NB4 (cell line): ENCODE data around the gene SYT2.

Source experiments
- CTCF ChIP-seq: IDR thresholded peaks from one replicate; pipeline ENCODE4 v1.5.1; 2012; ENCODE audit warnings: low read depth, low read length
- MYC ChIP-seq: IDR thresholded peaks from 2 replicates; pipeline ENCODE4 v1.6.1; 2011; ENCODE audit warnings: low read depth, low read length

DNA sequence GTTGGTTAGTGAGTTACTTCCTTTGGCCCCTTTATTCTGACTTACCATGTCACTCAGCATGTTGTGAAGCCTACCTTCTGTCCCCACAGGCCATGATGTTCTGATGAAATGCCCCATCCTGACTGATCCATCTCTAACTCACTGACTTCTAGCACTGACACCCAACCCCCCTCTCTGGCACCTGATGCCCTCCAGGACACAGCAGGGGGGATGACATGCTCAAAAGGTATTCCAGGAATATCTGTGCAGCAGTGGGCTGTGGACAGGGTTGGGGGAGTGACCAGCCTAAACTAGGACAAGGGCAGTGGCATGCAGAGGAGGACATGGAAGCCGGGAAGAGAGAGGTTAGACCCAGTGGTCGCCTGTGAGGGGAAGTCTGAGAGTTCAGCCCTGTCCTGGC lies 25.5 kb downstream of the SYT2 start:
- TF ChIP-seq CTCF (no peak), MYC (no peak)
